GM21515 (cell line): ENCODE results near the gene PHACTR1.

Experiments
- ATAC-seq: cut with Tn5 transposase; IDR thresholded peaks from one replicate; pipeline ENCODE4 v1.9.1; 2021; ENCODE audit not compliant: unreplicated experiment

The PHACTR1 gene

DNA sequence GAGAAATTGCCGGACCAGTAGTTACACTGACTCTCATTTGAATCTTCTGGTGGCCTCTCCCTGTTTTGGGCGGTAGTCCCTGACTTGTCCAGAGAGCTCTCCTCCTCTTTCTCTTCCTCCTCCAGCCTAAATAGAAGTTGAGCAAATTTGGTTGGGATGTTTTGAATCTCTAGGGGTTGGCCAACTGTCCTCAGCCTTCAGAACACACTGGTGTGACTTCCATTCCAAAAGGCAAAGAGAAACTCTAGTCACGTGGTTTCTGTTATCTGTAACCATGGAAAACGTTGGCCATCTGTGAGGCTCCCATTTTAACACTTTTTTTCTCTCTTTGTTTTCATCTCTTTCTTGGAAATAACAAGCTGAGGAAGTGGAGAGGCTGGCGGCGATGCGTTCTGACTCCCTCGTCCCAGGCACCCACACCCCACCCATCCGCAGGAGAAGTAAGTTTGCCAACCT lies 336.5 kb downstream of the PHACTR1 start:
- ATAC-seq, result no peak

DNA sequence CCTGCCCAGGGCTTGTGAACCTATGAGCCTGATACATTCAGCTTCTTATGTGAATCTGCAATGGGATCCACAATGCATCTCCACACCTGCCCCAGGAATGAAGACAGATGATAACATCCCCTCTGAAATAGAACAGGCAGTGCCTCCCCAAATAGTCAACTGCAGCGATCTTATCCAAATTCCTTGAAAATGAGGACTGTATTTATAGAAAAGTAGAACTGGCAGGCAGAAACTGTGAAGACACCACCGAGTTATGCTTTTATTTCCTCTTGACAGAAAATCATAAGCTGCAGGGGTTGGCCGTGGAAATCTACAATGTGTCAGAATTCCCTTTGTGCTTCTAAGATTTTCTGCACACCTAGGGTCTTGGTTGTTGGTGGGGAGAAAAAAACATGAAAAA lies 341.5 kb downstream of the PHACTR1 start:
- no peak for ATAC-seq

DNA sequence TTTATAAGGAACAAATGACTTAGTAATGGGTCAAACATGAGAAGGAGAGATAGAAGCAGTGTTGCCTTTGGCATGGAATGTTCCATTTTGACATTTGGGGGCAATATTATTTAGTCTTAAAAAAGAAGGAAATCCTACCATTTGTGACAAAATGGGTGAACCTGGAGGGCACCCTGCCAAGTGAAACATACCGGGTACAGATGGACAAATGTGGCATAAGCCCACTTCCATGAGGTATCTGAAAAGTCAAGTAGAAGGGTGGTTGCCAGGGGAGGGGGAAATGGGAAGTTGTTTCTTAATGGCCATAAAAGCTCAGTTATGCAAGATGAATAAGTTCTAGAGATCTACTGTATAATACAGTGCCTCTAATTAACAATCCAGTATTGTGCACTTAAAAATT lies 342.5 kb downstream of the PHACTR1 start:
- ATAC-seq, result no peak

DNA sequence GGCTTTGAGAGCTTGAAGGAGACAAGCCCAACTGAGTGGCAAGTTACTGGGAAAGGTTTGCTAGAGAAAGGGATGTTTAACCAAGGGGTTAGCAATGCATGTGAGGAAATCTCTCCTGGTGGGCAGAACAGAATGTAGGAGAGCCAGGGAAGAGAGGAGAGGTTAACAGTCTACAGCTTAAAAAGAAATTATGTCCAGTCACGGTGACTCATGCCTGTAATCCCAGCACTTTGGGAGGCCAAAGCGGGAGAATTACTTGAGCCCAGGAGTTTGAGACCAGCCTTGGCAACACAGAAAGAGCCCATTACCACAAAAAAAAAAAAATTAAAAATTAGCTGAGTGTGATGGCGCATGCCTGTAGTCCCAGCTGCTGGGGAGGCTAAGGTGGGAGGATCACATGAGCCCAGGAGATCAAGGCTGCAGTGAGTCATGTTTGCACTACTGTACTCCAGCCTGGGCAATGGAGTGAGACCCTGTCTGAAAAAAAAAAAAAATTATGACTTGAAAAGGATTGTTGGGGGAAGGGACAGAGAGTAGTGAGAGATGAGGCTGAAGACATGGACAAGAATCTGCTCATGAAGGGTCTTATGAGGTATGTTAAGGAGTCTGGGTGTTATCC lies 346.8 kb downstream of the PHACTR1 start:
- no peak for ATAC-seq

DNA sequence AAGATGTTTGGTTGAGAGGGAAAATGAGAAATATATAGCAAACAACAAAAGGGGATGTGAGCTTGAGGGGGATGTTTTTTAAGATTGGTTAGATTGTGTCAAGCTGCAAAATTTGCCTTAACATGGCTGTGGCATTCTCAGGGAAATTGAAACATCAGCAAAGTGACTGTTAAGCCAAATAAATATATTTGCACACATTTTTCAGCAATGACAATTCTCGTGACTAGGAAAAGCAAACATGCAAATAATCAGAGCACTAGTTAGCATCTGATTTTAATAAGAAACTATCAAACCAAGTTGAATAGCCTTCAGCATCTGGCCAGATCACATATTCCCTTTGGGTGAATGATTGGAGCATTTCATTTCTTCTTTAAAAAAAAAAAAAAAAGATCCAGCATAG lies 349.0 kb downstream of the PHACTR1 start:
- ATAC-seq, result no peak

DNA sequence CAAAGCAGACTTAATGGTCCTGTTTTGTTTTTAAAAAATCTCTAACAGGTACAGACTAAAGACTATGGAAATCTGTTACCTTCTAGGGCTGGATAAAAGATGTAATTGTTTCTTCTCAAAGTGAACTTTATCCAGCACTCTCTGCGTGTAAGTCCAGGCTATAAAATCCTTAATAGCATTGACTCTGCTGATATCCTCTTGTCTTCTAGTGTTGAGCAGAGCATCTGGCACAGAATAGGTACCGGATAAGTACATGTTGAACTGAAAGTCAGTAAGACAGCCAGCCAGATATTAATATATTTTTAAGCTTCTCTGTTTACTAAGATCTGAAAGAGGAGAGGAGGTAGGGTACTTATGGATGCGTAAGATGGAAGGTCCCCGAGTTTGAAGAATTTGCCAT lies 349.5 kb downstream of the PHACTR1 start:
- no peak for ATAC-seq

DNA sequence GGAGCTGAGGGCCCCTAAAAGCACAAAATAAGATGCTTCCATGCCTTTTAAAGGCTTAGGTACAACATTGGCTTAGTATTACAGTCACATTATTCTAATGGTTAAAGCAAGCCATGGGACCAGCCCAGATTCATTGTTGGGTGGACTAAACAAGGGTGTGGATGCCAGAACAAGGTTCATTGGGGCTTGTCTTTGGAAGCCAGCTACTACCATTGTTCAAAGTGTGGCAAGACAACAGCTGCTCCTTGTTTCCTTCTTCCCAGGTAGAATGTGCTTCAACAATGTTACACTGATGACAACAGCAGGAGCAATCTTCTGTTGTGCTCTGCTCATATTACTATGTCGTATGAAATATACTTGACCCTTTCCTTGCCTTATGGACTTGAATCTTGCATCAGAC lies 350.3 kb downstream of the PHACTR1 start:
- ATAC-seq, result no peak

DNA sequence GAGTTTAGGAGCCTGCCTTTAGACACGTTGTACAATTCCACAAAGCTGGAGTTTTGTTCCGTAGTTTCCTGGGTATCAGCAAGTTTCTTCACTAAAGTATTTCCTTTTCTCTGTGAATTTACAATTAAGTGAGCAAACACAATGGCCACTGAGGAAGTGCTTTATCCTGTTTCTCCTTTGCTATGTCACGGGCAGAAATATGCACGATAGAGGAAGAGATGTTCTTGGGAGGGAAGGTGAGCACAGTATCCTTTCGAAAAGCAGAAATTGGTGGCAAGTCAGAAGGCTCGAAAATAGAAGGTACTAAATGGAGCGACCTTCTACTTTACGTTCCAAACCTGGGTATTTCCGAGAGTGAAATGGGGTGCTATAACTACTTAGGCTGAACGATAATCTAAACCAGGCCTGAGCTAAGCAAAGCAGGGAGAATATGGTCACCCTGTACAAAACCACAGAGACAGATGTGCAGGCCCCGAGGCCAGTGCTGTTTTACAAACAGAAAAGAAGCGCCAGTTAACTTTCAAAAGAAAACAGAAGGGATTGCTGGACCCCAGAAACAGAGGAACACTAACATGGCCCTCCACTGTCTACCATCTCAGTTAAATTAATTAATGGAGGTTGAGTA lies 352.1 kb downstream of the PHACTR1 start:
- no peak for ATAC-seq

DNA sequence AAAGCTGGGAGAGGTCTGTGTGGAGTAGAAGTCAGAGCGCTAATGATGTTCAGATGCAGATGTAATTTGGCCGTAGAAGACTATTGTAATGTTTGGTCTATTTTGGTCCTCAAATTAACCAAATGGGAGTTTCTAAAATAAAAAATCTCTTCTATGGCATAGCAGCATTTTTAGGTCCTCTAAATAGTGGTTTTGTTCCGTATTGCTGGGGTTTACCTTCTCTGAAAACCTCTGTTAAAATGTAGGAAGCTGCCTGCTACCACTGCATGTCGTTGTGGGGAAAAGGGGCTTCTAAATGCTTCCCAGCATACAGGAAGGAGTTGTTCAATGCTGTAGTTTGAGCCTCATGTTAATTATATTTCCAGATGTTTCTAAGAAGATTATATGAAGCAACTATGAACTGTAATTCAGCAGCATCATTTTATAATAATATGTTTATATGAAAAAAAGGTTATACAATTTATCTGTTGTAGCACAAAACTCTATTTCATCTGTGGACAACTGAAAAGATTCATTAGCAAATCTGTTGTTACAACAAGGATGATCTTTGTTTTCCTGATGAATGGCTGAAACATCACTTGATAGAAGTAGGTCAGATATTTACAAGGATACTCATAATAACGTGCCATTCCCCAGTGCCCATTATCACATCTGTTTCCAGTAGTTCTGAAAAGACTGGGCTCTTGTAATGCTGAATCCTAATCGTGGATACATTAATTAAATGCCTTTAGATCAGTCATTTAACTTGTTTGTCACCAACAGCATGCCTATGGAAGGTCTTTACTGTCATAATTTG lies 355.2 kb downstream of the PHACTR1 start:
- no peak for ATAC-seq

DNA sequence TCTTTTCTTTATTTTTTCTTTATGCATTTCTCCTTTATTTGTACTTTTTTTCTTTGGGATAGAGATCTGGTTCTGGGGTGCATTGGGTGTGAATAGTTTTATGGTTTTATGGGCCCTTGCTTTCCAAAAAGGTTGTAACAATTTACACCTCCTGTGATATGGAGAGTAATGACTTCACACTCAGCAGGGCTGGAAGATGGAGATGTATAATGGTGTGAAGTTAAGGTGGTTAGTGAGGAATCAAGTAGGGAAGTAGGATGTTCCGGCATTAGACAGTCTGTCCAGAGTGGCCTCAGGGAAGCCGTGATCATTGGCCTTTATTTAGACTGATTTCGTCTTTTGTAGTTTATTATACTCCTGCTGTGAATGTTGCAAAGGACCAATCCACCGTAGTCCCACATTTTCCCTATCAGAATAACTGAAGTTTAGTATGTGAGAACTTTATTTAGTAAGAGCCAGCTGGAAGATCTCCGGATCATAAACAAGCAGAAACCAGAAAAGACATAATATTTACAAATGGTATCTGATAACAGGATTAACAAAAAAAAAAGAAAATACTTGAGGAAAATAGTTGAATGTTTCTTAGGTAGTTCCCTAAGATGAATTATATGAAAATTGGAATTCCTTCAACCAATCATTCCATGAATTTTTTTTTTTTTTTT lies 356.2 kb downstream of the PHACTR1 start:
- ATAC-seq, result no peak

DNA sequence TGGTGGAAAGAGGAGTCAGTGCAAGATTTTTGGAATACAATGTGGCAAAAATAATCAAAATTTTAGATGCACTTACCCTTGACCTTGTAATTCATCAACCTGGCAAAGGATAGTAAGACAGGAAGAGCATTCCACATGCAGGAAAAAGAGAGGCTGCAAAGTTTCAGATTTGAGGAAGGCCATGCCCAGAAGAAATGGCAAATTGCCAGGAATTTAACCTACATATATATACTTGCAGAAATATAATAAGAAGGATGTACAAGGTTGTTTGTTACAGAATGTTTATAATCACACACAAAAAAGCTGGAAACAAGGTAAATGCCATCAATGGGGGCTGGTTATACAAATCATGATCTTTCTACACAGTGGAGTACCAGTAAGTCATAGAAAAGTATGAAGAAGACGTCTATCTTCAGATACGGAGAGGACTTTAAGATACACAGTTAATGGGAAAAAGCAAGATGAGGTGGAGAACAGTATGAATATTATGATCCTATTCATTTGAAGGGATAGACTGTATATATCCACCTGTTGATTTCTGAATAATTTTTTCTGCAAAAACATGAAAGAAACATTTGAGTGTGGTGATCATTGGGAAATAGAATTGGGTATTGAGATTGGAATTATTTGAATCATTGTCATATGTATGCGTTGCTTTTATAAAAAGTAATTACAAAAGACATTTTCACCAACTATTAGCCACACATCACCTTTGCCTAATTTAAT lies 358.0 kb downstream of the PHACTR1 start:
- ATAC-seq, result no peak

DNA sequence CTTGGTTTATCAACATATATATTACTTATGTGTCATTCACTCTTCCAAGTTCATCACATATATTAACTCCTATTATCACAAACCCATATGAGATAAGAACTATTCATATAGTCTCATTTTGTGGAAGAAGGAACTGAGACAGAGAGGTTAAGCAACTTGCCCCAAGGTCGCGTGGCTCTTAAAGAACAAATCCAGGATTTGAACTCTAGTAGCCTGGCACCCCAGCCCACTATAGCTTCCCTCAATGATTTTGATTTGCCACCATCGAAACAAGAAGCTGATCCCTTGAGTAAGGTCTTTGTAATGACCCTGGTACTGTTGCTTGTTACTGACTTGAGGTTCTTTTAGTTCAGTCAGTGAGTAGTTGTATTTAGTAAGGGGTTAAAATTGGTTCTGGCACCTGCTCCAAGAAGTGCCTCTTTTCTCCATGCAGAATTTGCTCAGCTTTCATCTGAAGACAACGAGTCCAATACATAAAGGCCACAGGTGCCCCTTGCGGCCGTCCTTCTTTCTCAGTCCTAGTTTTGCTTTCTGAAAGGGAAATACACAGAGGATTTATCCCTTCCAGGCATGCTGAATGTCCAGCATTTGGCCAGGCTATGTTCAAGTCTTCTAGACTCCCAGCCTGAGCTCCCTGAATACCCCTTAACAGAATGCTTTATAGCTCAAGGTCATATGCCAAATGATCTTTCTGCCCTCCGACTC lies 358.7 kb downstream of the PHACTR1 start:
- ATAC-seq, result no peak

DNA sequence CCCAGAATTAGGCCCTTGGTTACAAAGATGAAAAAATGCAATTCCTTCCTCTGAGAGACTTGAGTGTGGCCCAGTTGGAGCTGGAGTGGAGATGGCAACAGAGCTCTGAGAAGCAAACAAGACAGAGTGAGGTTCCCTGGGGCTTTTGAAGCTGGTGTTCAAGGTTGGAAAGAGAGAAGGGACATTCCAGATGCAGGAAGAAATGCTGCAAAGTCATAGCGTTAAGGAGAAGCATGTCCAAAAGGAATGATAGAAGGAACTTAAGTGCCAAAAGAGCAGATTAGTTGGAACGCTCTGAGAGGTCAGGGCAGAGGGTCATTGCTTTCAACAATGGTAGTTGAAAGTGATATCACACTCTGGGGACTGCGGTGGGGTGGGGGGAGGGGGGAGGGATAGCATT lies 360.0 kb downstream of the PHACTR1 start:
- ATAC-seq, result no peak

DNA sequence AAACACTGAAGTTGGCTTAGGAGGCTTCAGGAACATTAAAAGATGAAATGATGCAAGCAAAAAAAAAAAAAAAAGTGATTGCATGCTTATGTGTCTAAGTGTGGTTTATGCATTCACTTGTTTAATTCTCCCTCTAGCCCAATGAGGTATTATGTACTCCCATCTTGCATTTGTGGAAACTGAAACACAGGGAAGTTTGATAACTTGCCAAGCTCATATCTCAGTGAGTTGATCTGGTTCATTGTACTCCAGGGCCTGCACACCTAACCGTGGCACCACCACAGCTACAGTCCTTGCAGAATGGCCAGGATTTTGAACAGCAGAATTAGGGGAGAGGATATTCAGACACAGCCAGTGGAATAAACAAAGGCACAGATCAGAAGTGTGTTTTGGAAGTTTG lies 360.6 kb downstream of the PHACTR1 start:
- no peak for ATAC-seq

DNA sequence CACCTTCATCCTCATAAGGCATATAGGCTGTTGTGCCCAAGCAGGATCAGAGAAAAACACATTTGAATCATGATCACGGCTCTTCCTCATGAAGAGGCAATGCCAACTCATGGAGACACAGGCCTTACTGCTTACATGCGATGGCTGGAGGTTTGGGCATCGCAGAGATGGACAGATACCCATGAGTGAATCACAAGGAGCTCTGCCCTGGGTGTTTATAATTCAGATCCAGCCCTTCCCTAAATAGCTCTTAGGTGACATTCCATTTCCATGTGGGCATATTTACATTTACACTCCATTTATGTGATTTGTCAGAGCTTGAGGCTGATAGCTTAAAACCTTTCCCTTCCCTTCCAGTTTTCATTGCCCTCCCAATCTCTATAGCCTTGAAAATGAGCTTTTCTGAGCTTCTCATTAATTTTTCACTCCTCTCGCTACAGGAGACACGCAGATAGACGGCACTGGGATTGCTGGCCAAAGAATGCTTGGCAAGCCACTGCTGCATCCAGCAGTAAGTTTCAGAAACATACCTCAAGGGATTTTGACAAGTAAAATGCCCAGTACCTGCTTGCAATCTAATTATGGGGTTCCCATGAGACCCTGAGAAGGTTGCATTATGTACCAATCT lies 362.6 kb downstream of the PHACTR1 start:
- ATAC-seq, result no peak

DNA sequence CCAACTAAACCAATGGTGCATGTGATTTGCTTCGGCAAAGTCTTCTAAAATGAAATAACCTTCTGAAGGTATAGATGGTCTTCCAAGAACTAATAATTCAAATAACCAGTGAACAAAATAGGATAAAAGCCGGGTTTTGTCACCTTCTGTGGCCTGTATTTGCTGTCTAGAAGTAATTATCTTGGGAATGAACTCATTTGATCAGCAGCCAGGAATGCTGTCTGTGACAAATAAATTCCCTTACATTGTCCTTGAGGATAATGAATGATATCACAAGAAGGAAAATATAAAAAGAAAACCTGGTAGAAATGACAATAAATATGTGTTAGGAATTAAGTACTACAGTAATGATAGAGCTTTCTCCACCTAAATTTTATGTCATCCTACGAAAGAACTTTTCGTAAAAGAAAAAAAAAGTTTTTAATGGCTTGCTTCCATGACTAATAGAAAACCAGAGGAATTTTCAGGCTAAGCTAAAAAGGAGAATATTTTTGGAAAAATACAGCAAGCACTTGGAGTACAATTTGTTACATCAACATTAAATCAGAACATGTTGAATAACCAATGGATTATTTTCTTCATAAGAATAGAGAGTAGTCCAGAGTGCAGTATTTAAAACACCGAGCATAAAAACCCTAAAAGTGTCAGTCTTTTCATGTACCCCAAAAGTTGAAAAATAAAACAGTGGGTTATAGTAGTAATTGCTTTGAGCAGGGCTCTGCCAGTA lies 364.1 kb downstream of the PHACTR1 start:
- no peak for ATAC-seq

DNA sequence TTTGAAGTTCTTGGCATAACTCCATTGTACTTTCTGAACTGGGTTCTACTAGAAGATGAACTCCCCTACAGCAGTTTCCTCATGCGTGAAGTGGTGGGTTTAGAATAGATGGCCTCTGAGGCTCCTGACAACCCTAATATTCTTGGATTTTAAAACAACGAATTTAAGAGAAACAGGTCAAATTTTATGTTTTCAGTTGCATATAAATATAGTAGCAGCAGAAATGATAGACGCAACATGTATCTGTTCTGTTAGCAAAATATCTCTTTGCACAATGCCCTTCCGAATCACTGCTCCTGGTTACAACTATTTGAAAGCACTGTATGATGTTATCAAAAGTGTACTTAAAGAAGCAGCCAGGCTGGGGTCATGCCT lies 364.6 kb downstream of the PHACTR1 start:
- no peak for ATAC-seq

DNA sequence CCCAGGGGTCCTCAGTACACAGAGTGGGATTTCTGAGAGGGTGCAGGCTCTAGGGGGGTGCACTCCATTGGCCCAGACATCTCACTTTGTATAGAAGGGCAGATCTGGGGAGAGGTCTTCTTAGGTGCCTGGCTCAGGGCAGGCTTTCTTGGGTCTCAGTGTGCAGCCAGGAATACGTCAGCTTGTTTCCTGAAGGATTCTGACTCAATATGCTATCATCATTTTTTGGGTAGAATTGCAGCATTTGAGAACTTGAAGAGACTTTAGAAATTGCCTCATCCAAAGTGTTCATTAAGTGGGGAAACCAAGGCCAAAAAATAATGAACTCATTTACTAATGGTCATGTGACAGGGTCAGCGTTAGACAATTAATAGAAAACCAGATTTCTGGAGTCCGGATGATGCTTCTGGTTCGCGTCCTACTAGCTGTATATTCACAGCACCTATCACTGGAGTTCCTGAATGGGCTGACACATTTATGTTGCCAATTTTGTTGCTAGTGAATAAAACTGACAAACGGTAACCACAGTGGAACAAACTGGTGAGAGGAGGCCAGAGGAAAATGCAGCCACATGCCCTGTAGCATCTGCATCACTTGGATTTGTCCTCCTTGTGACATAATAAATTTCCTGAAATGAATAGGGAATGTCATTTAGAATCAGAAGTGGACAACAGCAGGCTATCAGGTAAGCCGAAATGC lies 372.9 kb downstream of the PHACTR1 start:
- ATAC-seq, result no peak

DNA sequence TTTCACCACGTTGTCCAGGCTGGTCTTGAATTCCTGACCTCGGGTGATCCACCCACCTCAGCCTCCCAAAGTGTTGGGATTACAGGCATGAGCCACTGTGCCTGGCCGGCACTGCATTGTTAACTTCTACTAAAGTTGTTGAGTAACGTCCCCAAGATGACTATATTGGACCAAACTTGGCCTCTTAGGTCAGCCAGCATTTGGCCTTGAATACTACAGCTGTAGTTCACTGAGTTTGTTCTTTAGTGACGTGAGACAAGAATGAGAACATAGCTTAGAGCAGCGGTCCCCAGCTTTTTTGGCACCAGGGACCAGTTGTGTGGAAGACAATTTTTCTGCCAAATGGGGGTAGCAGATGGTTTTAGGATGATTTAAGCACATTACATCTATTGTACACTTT lies 374.6 kb downstream of the PHACTR1 start:
- ATAC-seq, result no peak
